ENCODE results near the gene ZNF235.

DNA sequence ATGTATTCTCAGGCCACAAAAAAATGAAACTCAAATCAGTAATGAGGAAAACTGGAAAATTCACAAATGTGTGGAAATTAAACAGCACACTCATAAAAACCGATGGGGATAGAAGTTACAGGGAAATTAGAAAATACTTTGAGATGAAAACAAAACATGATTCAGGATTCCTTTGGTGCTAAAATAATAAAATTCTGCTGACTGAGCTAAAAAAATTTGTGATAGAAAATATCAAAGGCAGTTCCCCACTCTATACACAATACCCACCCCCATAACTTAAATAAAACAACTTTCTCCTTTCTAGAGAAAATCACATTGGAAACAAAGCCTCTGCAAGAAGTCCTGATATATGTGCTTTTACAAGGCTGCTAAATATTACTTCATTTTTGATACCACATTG is 46.7 kb downstream of the ZNF235 start:
- TF ChIP-seq EZH2 (IDR thresholded peaks at IDR 0.05; ENCODE audit: insufficient read depth, poor library complexity, severe bottlenecking) = no peak
- TF ChIP-seq EZH2phosphoT487 (IDR thresholded peaks at IDR 0.05; ENCODE audit: insufficient read depth, low read depth) = no peak
